ENCODE data around the gene MPDU1. TPM values are rescaled to one million over a fixed set of nuclear protein-coding genes. Genes with fewer than 3 reads are reported as not detected.

MPDU1 gene
- total and polyA plus RNA-seq, 2 of the 13 experiments (the other 11 are each of a cell fraction or from before 2014, with no cell fraction given): 112 to 167 TPM

- TF ChIP-seq ZNF530 (CRISPR knock-in tag; IDR thresholded peaks at IDR 0.05; ENCODE audit: low read depth): no peak
- TF ChIP-seq DR1 (CRISPR knock-in tag; IDR thresholded peaks at IDR 0.05): peak; percentile 99
- TF ChIP-seq NFKB2 (CRISPR knock-in tag; IDR thresholded peaks at IDR 0.05; ENCODE audit: borderline replicate concordance): peak; percentile 15; the same call in 1 of the 2 replicates
- TF ChIP-seq ZFP90 (CRISPR knock-in tag; IDR thresholded peaks at IDR 0.05; ENCODE audit: borderline replicate concordance): peak; percentile 69
- TF ChIP-seq BRF2 (CRISPR knock-in tag; IDR thresholded peaks at IDR 0.05): 0 out of 2 replicates have a peak, but pooled peaks have one; percentile 6
- no peak for TF ChIP-seq ZNF792 (CRISPR knock-in tag; IDR thresholded peaks at IDR 0.05)
- no peak for TF ChIP-seq GLI4 (CRISPR knock-in tag; IDR thresholded peaks at IDR 0.05; ENCODE audit: borderline replicate concordance)
- TF ChIP-seq PLSCR1 (CRISPR knock-in tag; IDR thresholded peaks at IDR 0.05; ENCODE audit: borderline replicate concordance): no peak
- no peak for TF ChIP-seq ETV6 (CRISPR knock-in tag; conservative IDR thresholded peaks at IDR 0.05)
- TF ChIP-seq CENPBD1 (CRISPR knock-in tag; IDR thresholded peaks at IDR 0.05; ENCODE audit: borderline replicate concordance, low read depth): no peak; the same call in 1 of the 2 replicates
- no peak for TF ChIP-seq TAF15 (IDR thresholded peaks at IDR 0.05; ENCODE audit: low read depth, low read length, poor library complexity, severe bottlenecking)
- no peak; the same call in 1 of the 2 replicates for TF ChIP-seq SPEN (CRISPR knock-in tag; IDR thresholded peaks at IDR 0.05; ENCODE audit: low read depth)
- TF ChIP-seq ZNF644 (CRISPR knock-in tag; IDR thresholded peaks at IDR 0.05; ENCODE audit: low read depth): no peak
- 0 out of 2 replicates have a peak, but pooled peaks have one; percentile 68 for TF ChIP-seq ZNF572 (CRISPR knock-in tag; IDR thresholded peaks at IDR 0.05)
- TF ChIP-seq SMYD3 (CRISPR knock-in tag; IDR thresholded peaks at IDR 0.05): no peak
- TF ChIP-seq KDM5A (IDR thresholded peaks at IDR 0.05; ENCODE audit: borderline replicate concordance, low read length): peak; percentile 4; the same call in 1 of the 2 replicates
- TF ChIP-seq STAT5B (CRISPR knock-in tag; IDR thresholded peaks at IDR 0.05): no peak
- TF ChIP-seq NR2C2 (CRISPR knock-in tag; IDR thresholded peaks at IDR 0.05; ENCODE audit: borderline replicate concordance): peak; percentile 36; the same call in 1 of the 2 replicates
- no peak for TF ChIP-seq AKAP8 (CRISPR knock-in tag; IDR thresholded peaks at IDR 0.05)
- TF ChIP-seq THAP7 (CRISPR knock-in tag; IDR thresholded peaks at IDR 0.05): 0 out of 2 replicates have a peak, but pooled peaks have one; percentile 65
- TF ChIP-seq NR0B2 (CRISPR knock-in tag; IDR thresholded peaks at IDR 0.05): no peak
- TF ChIP-seq KDM1A (CRISPR knock-in tag; IDR thresholded peaks at IDR 0.05): no peak
- TF ChIP-seq CENPT (CRISPR knock-in tag; IDR thresholded peaks at IDR 0.05; ENCODE audit: low read depth): peak; percentile 45
- TF ChIP-seq ZNF503 (CRISPR knock-in tag; IDR thresholded peaks at IDR 0.05): no peak
Measured at GRCh38 chr17:7572588-7573323, 10.9 kb upstream of the MPDU1 start (continued).

Data from HepG2 (cell line).